SK-N-SH (cell line): ENCODE measurements around the gene GALNT6. TPM values are rescaled to one million over a fixed set of nuclear protein-coding genes. Genes with fewer than 3 reads are reported as not detected.

ENCODE experiments used
- CTCF ChIA-PET: fragments of 300-600, 350-600 bp; formaldehyde crosslinking; extraction: SDS; loops from one replicate; lab custom pipeline; 2021; lab: Yijun Ruan, JAX
- POLR2A ChIA-PET: fragments of 350-600 bp; sonication (Branson Sonifier 250); formaldehyde crosslinking; extraction: SDS; loops from one replicate; lab custom pipeline; 2020; ENCODE audit warnings: antibody characterized with exemption, inconsistent platforms; lab: Yijun Ruan, JAX
- DNase-seq: peaks from one replicate; pipeline ENCODE4 v3.0.0; 2012
- H2AFZ ChIP-seq: fragments of 200-600 bp; sonication (generic); 2 replicates; pipeline ENCODE4 v1.8.1; 2016; ENCODE audit warnings: antibody characterized with exemption, mild to moderate bottlenecking, low read depth
- H3F3A ChIP-seq: fragments of 200-600 bp; sonication (generic); replicated peaks from 2 replicates; pipeline ENCODE3; 2016; ENCODE audit warnings: antibody characterized with exemption, mild to moderate bottlenecking; ENCODE audit not compliant: insufficient read depth
- H3K27ac ChIP-seq, 2 experiments: fragments of 200-500 bp in 1 of 2; fragments of 200-600 bp in 1 of 2; sonication (Bioruptor generic) in 1 of 2; sonication (generic), shearing (Covaris generic) in 1 of 2; 2 replicates each; pipeline versions ENCODE4 v1.5.1 to v1.6.1; 2014 to 2016; ENCODE audit warnings: low read depth in 2 of 2, inconsistent platforms in 1 of 2, low read length in 1 of 2, mild to moderate bottlenecking in 1 of 2, mixed read lengths in 1 of 2
- H3K27me3 ChIP-seq: fragments of 200-600 bp; sonication (generic), shearing (Covaris generic); 2 replicates; pipeline ENCODE4 v1.6.1; 2016; ENCODE audit warnings: mixed run types; ENCODE audit not compliant: insufficient read depth
- H3K36me3 ChIP-seq, 2 experiments: fragments of 200-500 bp in 1 of 2; fragments of 200-600 bp in 1 of 2; sonication (Bioruptor generic) in 1 of 2; sonication (generic) in 1 of 2; replicated peaks in 1 of 2; 2 replicates each; pipeline versions ENCODE3 to v1.5.1; 2014 to 2016; ENCODE audit warnings: low read length in 1 of 2, mild to moderate bottlenecking in 1 of 2; ENCODE audit not compliant: insufficient read depth in 2 of 2, control insufficient read depth in 1 of 2
- H3K4me1 ChIP-seq, 2 experiments: fragments of 200-500 bp in 1 of 2; fragments of 200-600 bp in 1 of 2; sonication (Bioruptor generic) in 1 of 2; sonication (generic), shearing (Covaris generic) in 1 of 2; 2 replicates each; pipeline versions ENCODE4 v1.5.1 to v1.6.1; 2014 to 2016; ENCODE audit warnings: low read depth in 1 of 2, low read length in 1 of 2, mixed run types in 1 of 2; ENCODE audit not compliant: insufficient read depth in 2 of 2, control insufficient read depth in 1 of 2
- H3K4me2 ChIP-seq: fragments of 200-600 bp; sonication (generic), shearing (Covaris generic); 2 replicates; pipeline ENCODE4 v1.6.1; 2017; ENCODE audit warnings: mixed run types
- H3K4me3 ChIP-seq, 2 experiments: fragments of 200-500 bp in 1 of 2; fragments of 200-600 bp in 1 of 2; sonication (Bioruptor generic) in 1 of 2; sonication (generic), shearing (Covaris generic) in 1 of 2; 2 replicates each; pipeline versions ENCODE4 v1.5.1 to v1.8.1; 2014 to 2016; ENCODE audit warnings: low read depth in 2 of 2, inconsistent platforms in 1 of 2, low read length in 1 of 2, mild to moderate bottlenecking in 1 of 2, mixed read lengths in 1 of 2, moderate library complexity in 1 of 2
- H3K79me2 ChIP-seq: fragments of 200-600 bp; sonication (generic); 2 replicates; pipeline ENCODE4 v1.8.1; 2017; ENCODE audit warnings: mild to moderate bottlenecking; ENCODE audit not compliant: insufficient read depth
- H3K9ac ChIP-seq: fragments of 200-600 bp; sonication (generic); 2 replicates; pipeline ENCODE4 v1.6.1; 2017; ENCODE audit warnings: mixed run types
- H3K9me2 ChIP-seq: fragments of 200-600 bp; sonication (generic); 2 replicates; pipeline ENCODE4 v1.6.1; 2017; ENCODE audit warnings: mixed run types
- H3K9me3 ChIP-seq: fragments of 200-600 bp; sonication (generic); 2 replicates; pipeline ENCODE4 v1.6.1; 2017; ENCODE audit warnings: mixed run types, mild to moderate bottlenecking, moderate library complexity
- H4K20me1 ChIP-seq: fragments of 200-600 bp; sonication (generic); 2 replicates; pipeline ENCODE4 v1.6.1; 2017; ENCODE audit warnings: mild to moderate bottlenecking, mixed run types; ENCODE audit not compliant: insufficient read depth
- CHD2 ChIP-seq: fragments of 150-350 bp; IDR thresholded peaks from 2 replicates; pipeline ENCODE4 v1.6.1; 2018; ENCODE audit warnings: low read length; ENCODE audit not compliant: partially characterized antibody
- ELF1 ChIP-seq: IDR thresholded peaks from 2 replicates; pipeline ENCODE4 v1.4.0; 2012
- EP300 ChIP-seq, 2 experiments: IDR thresholded peaks; 2 replicates each; pipeline versions ENCODE4 v1.4.0 to v1.6.1; 2012; ENCODE audit warnings: borderline replicate concordance in 1 of 2, low read depth in 1 of 2, low read length in 1 of 2
- EZH2phosphoT487 ChIP-seq: fragments of 200-600 bp; sonication (generic); IDR thresholded peaks from 2 replicates; pipeline ENCODE4 v1.6.1; 2017; ENCODE audit warnings: low read depth, mixed run types, mild to moderate bottlenecking, antibody characterized with exemption, moderate library complexity, borderline replicate concordance
- FOSL2 ChIP-seq: IDR thresholded peaks from 2 replicates; pipeline ENCODE4 v1.4.0; 2012; ENCODE audit warnings: low read depth, mild to moderate bottlenecking, moderate library complexity, borderline replicate concordance
- FOXJ3 ChIP-seq: sonication (generic); formaldehyde crosslinking; IDR thresholded peaks from 2 replicates; pipeline ENCODE4 v1.5.1; 2020; ENCODE audit warnings: mild to moderate bottlenecking, missing genetic modification reagents
- GATA2 ChIP-seq: sonication (generic); formaldehyde crosslinking; IDR thresholded peaks from 2 replicates; pipeline ENCODE4 v1.5.0; 2020; ENCODE audit warnings: mild to moderate bottlenecking, missing genetic modification reagents
- JUND ChIP-seq: IDR thresholded peaks from 2 replicates; pipeline ENCODE4 v1.4.0; 2012
- NFIC ChIP-seq: IDR thresholded peaks from 2 replicates; pipeline ENCODE4 v1.4.0; 2012; ENCODE audit warnings: borderline replicate concordance
- POLR2AphosphoS5 ChIP-seq: IDR thresholded peaks from 2 replicates; pipeline ENCODE4 v1.6.1; 2012; ENCODE audit warnings: low read depth, low read length
- RAD21 ChIP-seq: IDR thresholded peaks from 2 replicates; pipeline ENCODE4 v1.6.1; 2012; ENCODE audit warnings: mild to moderate bottlenecking, low read length
- RCOR1 ChIP-seq: fragments of 150-350 bp; IDR thresholded peaks from 2 replicates; pipeline ENCODE4 v1.6.1; 2017; ENCODE audit warnings: antibody characterized with exemption, low read length
- SIN3A ChIP-seq: IDR thresholded peaks from 2 replicates; pipeline ENCODE4 v1.6.1; 2012; ENCODE audit warnings: low read depth, mild to moderate bottlenecking, low read length, moderate library complexity, borderline replicate concordance
- TCF12 ChIP-seq: IDR thresholded peaks from 2 replicates; pipeline ENCODE4 v1.4.0; 2012
- YY1 ChIP-seq: IDR thresholded peaks from 2 replicates; pipeline ENCODE4 v1.4.0; 2012; ENCODE audit warnings: low read depth, mild to moderate bottlenecking
- WGBS: methylation state at CpG from one replicate; pipeline ENCODE4 v1.1.6; 2017; ENCODE audit warnings: low lambda C conversion rate; 5-methylcytosine and 5-hydroxymethylcytosine counted together
- polyA plus RNA-seq, 3 experiments: library from polyadenylated mRNA; depleted of rRNA; stranded (reverse); fragments of >200 nt; gene quantifications; 2 replicates each; pipeline ENCODE4 v1.2.3, GENCODE V29; 2012
- TF ChIP-seq, protein P1 (sequence below): IDR thresholded peaks from 2 replicates; pipeline ENCODE4 v1.4.0; 2012; ENCODE audit warnings: low read depth, borderline replicate concordance
- TF ChIP-seq, protein P2 (sequence below): IDR thresholded peaks from 2 replicates; pipeline ENCODE4 v1.4.0; 2012; ENCODE audit warnings: low read depth
- TF ChIP-seq, protein P3 (sequence below): fragments of 150-350 bp; IDR thresholded peaks from 2 replicates; pipeline ENCODE4 v1.6.1; 2016; ENCODE audit warnings: mild to moderate bottlenecking, low read depth, low read length
- TF ChIP-seq, protein P4 (sequence below): IDR thresholded peaks from 2 replicates; pipeline ENCODE4 v1.4.0; 2012; ENCODE audit warnings: low read depth, borderline replicate concordance

Gene GALNT6
- polyA plus RNA-seq, 1 of the 3 experiments (the other 2 are of a cell fraction) = 0.74 TPM

DNA sequence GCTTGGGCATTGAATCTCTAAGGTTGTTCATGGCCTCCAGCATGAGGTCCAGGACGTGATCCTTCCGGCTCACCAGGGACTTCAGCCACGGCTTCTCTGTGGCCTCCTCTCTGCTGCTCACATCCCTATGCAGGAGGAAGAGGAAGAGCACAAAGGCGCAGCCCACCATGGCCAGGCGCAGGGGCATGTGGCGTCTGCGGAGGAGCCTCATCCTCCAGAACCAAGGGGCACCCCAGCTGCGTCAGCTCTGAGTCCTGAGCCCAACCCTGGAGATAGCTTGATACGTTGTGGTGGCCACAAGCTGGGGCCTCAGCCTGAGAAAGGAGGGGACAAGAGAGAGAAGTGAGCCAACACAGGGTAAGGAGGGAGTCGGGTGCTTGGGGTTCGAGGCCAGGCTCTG, 11.6 kb downstream of the GALNT6 start:
- Histone ChIP-seq H4K20me1 (no peaks in the 10 kb centered on the region), H3K4me3 (no peak overlapping the region), H3K9me3 (no peaks in the 10 kb centered on the region), H3K36me3 (no peaks in the 10 kb centered on the region), H3K9me2 (no peaks in the 10 kb centered on the region), H3K4me2 (no peak overlapping the region), H3F3A (peaks cover 4% of the 10 kb centered on the region), H3K27ac (no peak overlapping the region), H3K4me1 (peaks cover 0 to 18% of the 10 kb centered on the region in 2 experiments; a peak in 2 of 4 replicates), H2AFZ (no peak overlapping the region), H3K79me2 (no peaks in the 10 kb centered on the region), H3K27me3 (no peaks in the 10 kb centered on the region), H3K9ac (no peak overlapping the region)
- TF ChIP-seq GATA2 (CRISPR knock-in tag) = no peak
- no peak for TF ChIP-seq POLR2AphosphoS5
- TF ChIP-seq ELF1 = no peak
- TF ChIP-seq EZH2phosphoT487 = no peak
- TF ChIP-seq, protein P1, sequence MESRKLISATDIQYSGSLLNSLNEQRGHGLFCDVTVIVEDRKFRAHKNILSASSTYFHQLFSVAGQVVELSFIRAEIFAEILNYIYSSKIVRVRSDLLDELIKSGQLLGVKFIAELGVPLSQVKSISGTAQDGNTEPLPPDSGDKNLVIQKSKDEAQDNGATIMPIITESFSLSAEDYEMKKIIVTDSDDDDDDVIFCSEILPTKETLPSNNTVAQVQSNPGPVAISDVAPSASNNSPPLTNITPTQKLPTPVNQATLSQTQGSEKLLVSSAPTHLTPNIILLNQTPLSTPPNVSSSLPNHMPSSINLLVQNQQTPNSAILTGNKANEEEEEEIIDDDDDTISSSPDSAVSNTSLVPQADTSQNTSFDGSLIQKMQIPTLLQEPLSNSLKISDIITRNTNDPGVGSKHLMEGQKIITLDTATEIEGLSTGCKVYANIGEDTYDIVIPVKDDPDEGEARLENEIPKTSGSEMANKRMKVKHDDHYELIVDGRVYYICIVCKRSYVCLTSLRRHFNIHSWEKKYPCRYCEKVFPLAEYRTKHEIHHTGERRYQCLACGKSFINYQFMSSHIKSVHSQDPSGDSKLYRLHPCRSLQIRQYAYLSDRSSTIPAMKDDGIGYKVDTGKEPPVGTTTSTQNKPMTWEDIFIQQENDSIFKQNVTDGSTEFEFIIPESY = no peak
- TF ChIP-seq, protein P2, sequence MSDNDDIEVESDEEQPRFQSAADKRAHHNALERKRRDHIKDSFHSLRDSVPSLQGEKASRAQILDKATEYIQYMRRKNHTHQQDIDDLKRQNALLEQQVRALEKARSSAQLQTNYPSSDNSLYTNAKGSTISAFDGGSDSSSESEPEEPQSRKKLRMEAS = no peak
- no peak for TF ChIP-seq YY1
- TF ChIP-seq EP300 (IDR thresholded peaks at IDR 0.05; ENCODE audit: borderline replicate concordance in 1 of 2, low read depth in 1 of 2, low read length in 1 of 2) = no peak
- DNase-seq = no peak
- ChIA-PET CTCF (interaction anchor here (1.5 kb wide), 1 partner anchor 8 kb away, joined by 7 read pairs; no protein-coding TSS in a partner anchor), POLR2A (interaction anchor here (1.4 kb wide), 1 partner anchor 8 kb away, joined by 3 read pairs; no protein-coding TSS in a partner anchor)
- WGBS = 96% methylated on average over 9 of the region's 11 CpGs

DNA sequence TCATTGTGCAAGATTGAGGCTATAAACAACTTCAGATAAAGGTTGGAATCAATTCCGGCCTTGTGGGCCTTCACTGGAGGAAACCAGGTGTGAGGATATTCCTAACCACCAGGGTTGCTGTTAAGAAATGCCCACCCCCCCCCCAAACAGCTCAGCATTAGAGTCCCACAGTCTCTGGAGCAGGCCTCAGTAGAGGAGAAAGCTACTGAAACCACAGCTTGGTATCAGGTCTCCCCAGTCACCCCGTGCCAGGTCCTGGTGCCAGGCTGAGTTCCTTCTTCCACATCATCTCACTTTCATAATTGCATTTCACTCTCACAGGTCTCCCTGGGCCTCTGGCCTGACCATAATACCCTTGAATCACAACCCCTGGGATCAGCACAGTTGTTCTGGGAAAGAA, 12.5 kb downstream of the GALNT6 start:
- no peaks in the 10 kb centered on the region for H3K36me3 ChIP-seq
- H4K20me1 ChIP-seq = no peaks in the 10 kb centered on the region
- no peak overlapping the region for H3K4me3 ChIP-seq
- H3F3A ChIP-seq = peaks cover 9% of the 10 kb centered on the region
- ChIA-PET CTCF (no interaction called here), POLR2A (no interaction called here)
- no peak for DNase-seq
- H3K4me2 ChIP-seq = no peak overlapping the region
- H3K27ac ChIP-seq = no peak overlapping the region
- H3K4me1 ChIP-seq = peaks cover 0 to 18% of the 10 kb centered on the region in 2 experiments; a peak in 2 of 4 replicates
- no peaks in the 10 kb centered on the region for H3K27me3 ChIP-seq
- no peaks in the 10 kb centered on the region for H3K9me2 ChIP-seq
- no peak for TF ChIP-seq SIN3A
- TF ChIP-seq, protein P3, sequence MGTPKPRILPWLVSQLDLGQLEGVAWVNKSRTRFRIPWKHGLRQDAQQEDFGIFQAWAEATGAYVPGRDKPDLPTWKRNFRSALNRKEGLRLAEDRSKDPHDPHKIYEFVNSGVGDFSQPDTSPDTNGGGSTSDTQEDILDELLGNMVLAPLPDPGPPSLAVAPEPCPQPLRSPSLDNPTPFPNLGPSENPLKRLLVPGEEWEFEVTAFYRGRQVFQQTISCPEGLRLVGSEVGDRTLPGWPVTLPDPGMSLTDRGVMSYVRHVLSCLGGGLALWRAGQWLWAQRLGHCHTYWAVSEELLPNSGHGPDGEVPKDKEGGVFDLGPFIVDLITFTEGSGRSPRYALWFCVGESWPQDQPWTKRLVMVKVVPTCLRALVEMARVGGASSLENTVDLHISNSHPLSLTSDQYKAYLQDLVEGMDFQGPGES = no peak
- no peak for TF ChIP-seq TCF12
- TF ChIP-seq NFIC = no peak
- TF ChIP-seq YY1 = no peak
- TF ChIP-seq, protein P4, sequence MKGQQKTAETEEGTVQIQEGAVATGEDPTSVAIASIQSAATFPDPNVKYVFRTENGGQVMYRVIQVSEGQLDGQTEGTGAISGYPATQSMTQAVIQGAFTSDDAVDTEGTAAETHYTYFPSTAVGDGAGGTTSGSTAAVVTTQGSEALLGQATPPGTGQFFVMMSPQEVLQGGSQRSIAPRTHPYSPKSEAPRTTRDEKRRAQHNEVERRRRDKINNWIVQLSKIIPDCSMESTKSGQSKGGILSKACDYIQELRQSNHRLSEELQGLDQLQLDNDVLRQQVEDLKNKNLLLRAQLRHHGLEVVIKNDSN = no peak
- no peak for TF ChIP-seq EZH2phosphoT487
- TF ChIP-seq RCOR1 = no peak
- no peak for TF ChIP-seq GATA2 (CRISPR knock-in tag)
- no peak for TF ChIP-seq FOSL2
- TF ChIP-seq FOXJ3 (CRISPR knock-in tag) = no peak
- TF ChIP-seq RAD21 = no peak
- TF ChIP-seq JUND = no peak
- no peak for TF ChIP-seq CHD2
- no peaks in the 10 kb centered on the region for H3K79me2 ChIP-seq
- H3K9me3 ChIP-seq = no peaks in the 10 kb centered on the region
- 90% methylated on average over 1 of the region's 2 CpGs for WGBS
- no peak overlapping the region for H3K9ac ChIP-seq
- H2AFZ ChIP-seq = no peak overlapping the region
